Kidney tubule cell (primary cell): ENCODE data around the gene OAT.
A peak's percentile ranks its signal among the peaks of the same experiment; 100 is the strongest.

Experiments
- DNase-seq: peaks from one replicate; pipeline ENCODE4 v3.0.0-alpha.2; 2018; ENCODE audit warnings: low spot score

The OAT gene

GRCh38 chr10:124402273-124402672 is 16.4 kb downstream of the OAT start:
- no peak for DNase-seq

GRCh38 chr10:124401633-124402032 is 17.1 kb downstream of the OAT start:
- no peak for DNase-seq

- peak; percentile 71 for DNase-seq
Observed at GRCh38 chr10:124394583-124394982, 24.1 kb downstream of the OAT start.

GRCh38 chr10:124392626-124393342 is 25.9 kb downstream of the OAT start:
- DNase-seq, result no peak

- no peak for DNase-seq
Observed at GRCh38 chr10:124390471-124391187, 28.1 kb downstream of the OAT start.

GRCh38 chr10:124389613-124390361 is 28.9 kb downstream of the OAT start:
- DNase-seq, result no peak

- peak; percentile 85 for DNase-seq
Observed at GRCh38 chr10:124388823-124389612, 29.7 kb downstream of the OAT start.

GRCh38 chr10:124388476-124388822 is 30.3 kb downstream of the OAT start:
- DNase-seq, result no peak

GRCh38 chr10:124387078-124387874 is 31.4 kb downstream of the OAT start:
- DNase-seq, result peak; percentile 6

GRCh38 chr10:124386186-124387077 is 32.3 kb downstream of the OAT start:
- no peak for DNase-seq

- DNase-seq, result no peak
Observed at GRCh38 chr10:124385627-124386185, 33.0 kb downstream of the OAT start.

GRCh38 chr10:124384591-124385190 is 34.0 kb downstream of the OAT start:
- DNase-seq, result no peak

GRCh38 chr10:124384172-124384571 is 34.6 kb downstream of the OAT start:
- DNase-seq, result no peak

- DNase-seq, result no peak
Observed at GRCh38 chr10:124383496-124383895, 35.2 kb downstream of the OAT start.

- DNase-seq, result peak; percentile 33
Observed at GRCh38 chr10:124381011-124381611, 37.6 kb downstream of the OAT start.

GRCh38 chr10:124380256-124380995 is 38.3 kb downstream of the OAT start:
- no peak for DNase-seq

GRCh38 chr10:124379609-124380193 is 39.0 kb downstream of the OAT start:
- DNase-seq, result no peak

- DNase-seq, result peak; percentile 43
Observed at GRCh38 chr10:124378881-124379471, 39.7 kb downstream of the OAT start.
